Aorta (tissue), 5 donors: ENCODE results near the gene RAB31. TPM values are rescaled to one million over a fixed set of nuclear protein-coding genes. Genes with fewer than 3 reads are reported as not detected.

Experiments used
- ATAC-seq: fragments of 200-7000 bp; cut with Tn5 transposase; one replicate; pipeline ENCODE4 v1.9.1; 2022; ENCODE audit warnings: moderate library complexity; ENCODE audit not compliant: low FRiP score
- DNase-seq, 2 donors: peaks; one replicate each; pipeline ENCODE4 v3.0.0-alpha.2; 2020
- H3K27ac ChIP-seq, 2 donors: one replicate each; pipeline ENCODE4 v1.5.1; 2013; ENCODE audit warnings: low read length in 2 of 2, mild to moderate bottlenecking in 2 of 2, moderate library complexity in 2 of 2, control low read depth in 1 of 2, inconsistent platforms in 1 of 2, low read depth in 1 of 2
- H3K27me3 ChIP-seq, 2 donors: one replicate each; pipeline ENCODE4 v1.6.1; 2013; ENCODE audit warnings: control low read depth in 1 of 2, low read length in 1 of 2, mild to moderate bottlenecking in 1 of 2, moderate library complexity in 1 of 2; ENCODE audit not compliant: insufficient read depth in 2 of 2, control insufficient read depth in 1 of 2
- H3K36me3 ChIP-seq, 2 donors: one replicate each; pipeline ENCODE4 v1.6.1; 2013; ENCODE audit warnings: control low read depth in 1 of 2, low read length in 1 of 2, mild to moderate bottlenecking in 1 of 2; ENCODE audit not compliant: insufficient read depth in 2 of 2, control insufficient read depth in 1 of 2
- H3K4me1 ChIP-seq, 2 donors: one replicate each; pipeline ENCODE4 v1.6.1; 2013; ENCODE audit warnings: low read length in 2 of 2, control low read depth in 1 of 2, mild to moderate bottlenecking in 1 of 2, moderate library complexity in 1 of 2; ENCODE audit not compliant: insufficient read depth in 2 of 2, control insufficient read depth in 1 of 2
- H3K4me3 ChIP-seq, 2 donors: one replicate each; pipeline ENCODE4 v1.5.1; 2013; ENCODE audit warnings: low read length in 2 of 2, control low read depth in 1 of 2, mild to moderate bottlenecking in 1 of 2
- H3K9me3 ChIP-seq: one replicate; pipeline ENCODE4 v1.6.1; 2013; ENCODE audit warnings: mild to moderate bottlenecking, low read length; ENCODE audit not compliant: control insufficient read depth
- WGBS, 2 donors: extraction: QIAGEN DNeasy Blood & Tissue Kit; methylation state at CpG; one replicate each; pipeline ENCODE4 v1.1.7; 2013; 5-methylcytosine and 5-hydroxymethylcytosine counted together
- intact Hi-C, 2 donors: fragments of 100-400 bp; cut with DNase I; formaldehyde crosslinking; loops; one replicate each; pipeline versions ENCODE4 v1.14.2 to v1.15.0; 2022
- polyA plus RNA-seq, 2 donors: library from polyadenylated mRNA; stranded (reverse); fragments of 200-250 nt; gene quantifications; one replicate each; pipeline ENCODE4 v1.2.3, GENCODE V29; 2013
- total RNA-seq, 2 donors: library from RNA; stranded (reverse); fragmentation: NEBNext Ultra II Directional; extraction: Animal tissue kit (Norgen Biotek cat#: 25700); gene quantifications; one replicate each; pipeline ENCODE4 v1.2.1, GENCODE V29; 2021
- donor health status: healthy with polysubstance abuse.
- donor health status: Bipolar disorder and iron deficiency.
- donor health status: DM: no; HTN: no; CAD: no.
- donor health status: DM: no; HTN: no; CAD: no.
- donor health status: DM: yes; HTN: yes; CAD: no.

RAB31 gene
- total and polyA plus RNA-seq, 4 donors: 57.6 to 145 (median 90.8) TPM

- Histone ChIP-seq H3K27me3 (no peaks in the 10 kb centered on the region), H3K4me1 (peaks cover 0 to 3% of the 10 kb centered on the region in 2 donors), H3K4me3 (no peak overlapping the region), H3K9me3 (no peaks in the 10 kb centered on the region), H3K27ac (peak overlapping the region in 1 of 2 donors; percentile 60), H3K36me3 (no peaks in the 10 kb centered on the region)
- 85 to 87% methylated on average over 4 of the region's 4 CpGs for WGBS, 2 donors
- ATAC-seq (no peak), DNase-seq (no peak)
- intact Hi-C loops: loop anchor here (5.0 to 10.0 kb wide), 4 partner anchors 87 to 839 kb away; partner anchors contain the start of gene NAPG (in 1 of the 2)
Measured at GRCh38 chr18:9685615-9685890, 22.5 kb upstream of the RAB31 start.

GRCh38 chr18:9688036-9688741, 19.9 kb upstream of the RAB31 start:
- 88% methylated on average over 19 of the region's 19 CpGs for WGBS, 2 donors
- Histone ChIP-seq H3K36me3 (no peaks in the 10 kb centered on the region), H3K4me1 (peaks cover 0 to 3% of the 10 kb centered on the region in 2 donors), H3K27me3 (no peaks in the 10 kb centered on the region), H3K9me3 (no peaks in the 10 kb centered on the region), H3K27ac (no peak overlapping the region), H3K4me3 (no peak overlapping the region)
- intact Hi-C loops: loop anchor here (5.0 to 10.0 kb wide), 4 partner anchors 84 to 837 kb away; partner anchors contain the start of gene NAPG (in 1 of the 2)
- no peak for ATAC-seq
- DNase-seq: no peak

GRCh38 chr18:9689253-9689652, 18.8 kb upstream of the RAB31 start:
- no peak overlapping the region for H3K4me3 ChIP-seq
- no peak overlapping the region for H3K27ac ChIP-seq
- H3K4me1 ChIP-seq: peaks cover 0 to 3% of the 10 kb centered on the region in 2 donors
- 95% methylated on average over 3 of the region's 3 CpGs for WGBS, 2 donors
- ATAC-seq (no peak), DNase-seq (no peak)
- intact Hi-C loops: loop anchor here (5.0 to 10.0 kb wide), 4 partner anchors 83 to 836 kb away; partner anchors contain the start of gene NAPG (in 1 of the 2)
- H3K9me3 ChIP-seq: no peaks in the 10 kb centered on the region
- no peaks in the 10 kb centered on the region for H3K27me3 ChIP-seq
- H3K36me3 ChIP-seq: no peaks in the 10 kb centered on the region

- H3K36me3 ChIP-seq: no peaks in the 10 kb centered on the region
- intact Hi-C loops: no loop called here
- no peaks in the 10 kb centered on the region for H3K27me3 ChIP-seq
- H3K4me3 ChIP-seq: no peak overlapping the region
- 97% methylated on average over 3 of the region's 3 CpGs for WGBS, 2 donors
- no peak overlapping the region for H3K27ac ChIP-seq
- no peaks in the 10 kb centered on the region for H3K9me3 ChIP-seq
- ATAC-seq (no peak), DNase-seq (no peak)
- no peaks in the 10 kb centered on the region for H3K4me1 ChIP-seq
Measured at GRCh38 chr18:9690418-9691188, 17.5 kb upstream of the RAB31 start.

GRCh38 chr18:9691235-9691634, 16.9 kb upstream of the RAB31 start:
- H3K27ac ChIP-seq: no peak overlapping the region
- intact Hi-C loops: no loop called here
- H3K4me3 ChIP-seq: no peak overlapping the region
- no peaks in the 10 kb centered on the region for H3K36me3 ChIP-seq
- no peaks in the 10 kb centered on the region for H3K4me1 ChIP-seq
- no peaks in the 10 kb centered on the region for H3K9me3 ChIP-seq
- no peak for ATAC-seq
- no peaks in the 10 kb centered on the region for H3K27me3 ChIP-seq
- DNase-seq: no peak
- WGBS, 2 donors: 85 to 90% methylated on average over 1 of the region's 1 CpG

- no peak for DNase-seq
- Histone ChIP-seq H3K9me3 (no peaks in the 10 kb centered on the region), H3K27ac (no peak overlapping the region), H3K4me3 (no peak overlapping the region), H3K27me3 (no peaks in the 10 kb centered on the region), H3K36me3 (no peaks in the 10 kb centered on the region), H3K4me1 (no peaks in the 10 kb centered on the region)
- intact Hi-C loops: no loop called here
- ATAC-seq: no peak
- WGBS, 2 donors: 85 to 95% methylated on average over 5 of the region's 5 CpGs
Measured at GRCh38 chr18:9694174-9694573, 13.9 kb upstream of the RAB31 start.

GRCh38 chr18:9694952-9695495, 13.1 kb upstream of the RAB31 start:
- Histone ChIP-seq H3K9me3 (no peaks in the 10 kb centered on the region), H3K4me3 (no peak overlapping the region), H3K36me3 (no peaks in the 10 kb centered on the region), H3K4me1 (no peaks in the 10 kb centered on the region), H3K27ac (no peak overlapping the region), H3K27me3 (no peaks in the 10 kb centered on the region)
- DNase-seq (no peak), ATAC-seq (no peak)
- intact Hi-C loops: no loop called here
- 94 to 98% methylated on average over 3 of the region's 3 CpGs for WGBS, 2 donors

- intact Hi-C loops: no loop called here
- ATAC-seq (no peak), DNase-seq (no peak)
- no peak overlapping the region for H3K4me3 ChIP-seq
- H3K27ac ChIP-seq: no peak overlapping the region
- no peaks in the 10 kb centered on the region for H3K9me3 ChIP-seq
- 84 to 85% methylated on average over 5 of the region's 5 CpGs for whole genome bisulfite sequencing, 2 donors
- no peaks in the 10 kb centered on the region for H3K27me3 ChIP-seq
- no peaks in the 10 kb centered on the region for H3K36me3 ChIP-seq
- H3K4me1 ChIP-seq: no peaks in the 10 kb centered on the region
Measured at GRCh38 chr18:9695605-9696004, 12.5 kb upstream of the RAB31 start.
